Activated T-cell treated with anti-CD3 and anti-CD28 coated beads, Interleukin-2, amount 50 U/mL, for 1 hour (primary cell): Measurements from ENCODE around the gene TSNAX.

Experiments
- DNase-seq: peaks from one replicate; pipeline ENCODE4 v3.0.0-alpha.2; 2020

Gene TSNAX

GRCh38 chr1:231603598-231604275 is 75.3 kb downstream of the TSNAX start:
- peak; percentile 29 for DNase-seq

- DNase-seq = no peak
Measured at GRCh38 chr1:231604276-231604621, 75.8 kb downstream of the TSNAX start.

GRCh38 chr1:231605149-231606100 is 77.0 kb downstream of the TSNAX start:
- no peak for DNase-seq

- no peak for DNase-seq
Measured at GRCh38 chr1:231606712-231607111, 78.2 kb downstream of the TSNAX start.

- DNase-seq = no peak
Measured at GRCh38 chr1:231610388-231610787, 81.9 kb downstream of the TSNAX start.

GRCh38 chr1:231611111-231611510 is 82.6 kb downstream of the TSNAX start:
- no peak for DNase-seq

GRCh38 chr1:231611851-231612250 is 83.4 kb downstream of the TSNAX start:
- DNase-seq = no peak

GRCh38 chr1:231612393-231613089 is 84.1 kb downstream of the TSNAX start:
- DNase-seq = peak; percentile 41

- no peak for DNase-seq
Measured at GRCh38 chr1:231613419-231614349, 85.2 kb downstream of the TSNAX start.
